HG02885 (cell line): ENCODE data around the gene TASOR2.
A peak's percentile ranks its signal among the peaks of the same experiment; 100 is the strongest.

Experiments
- ATAC-seq: cut with Tn5 transposase; IDR thresholded peaks from one replicate; pipeline ENCODE4 v1.9.1; 2021; ENCODE audit warnings: mild to moderate bottlenecking; ENCODE audit not compliant: unreplicated experiment, poor library complexity

TASOR2 gene

GRCh38 chr10:5654218-5654755 lies 30.4 kb upstream of the TASOR2 start:
- no peak for ATAC-seq

- ATAC-seq, result no peak
Measured at GRCh38 chr10:5655121-5655520, 29.5 kb upstream of the TASOR2 start.

GRCh38 chr10:5656737-5657579 lies 27.7 kb upstream of the TASOR2 start:
- ATAC-seq, result no peak

GRCh38 chr10:5658871-5659618 lies 25.6 kb upstream of the TASOR2 start:
- ATAC-seq, result no peak

GRCh38 chr10:5659702-5660528 lies 24.7 kb upstream of the TASOR2 start:
- peak; percentile 72 for ATAC-seq

- ATAC-seq, result no peak
Measured at GRCh38 chr10:5661043-5661442, 23.6 kb upstream of the TASOR2 start.

- ATAC-seq, result no peak
Measured at GRCh38 chr10:5662708-5663579, 21.7 kb upstream of the TASOR2 start.

GRCh38 chr10:5663692-5664427 lies 20.8 kb upstream of the TASOR2 start:
- no peak for ATAC-seq

GRCh38 chr10:5665373-5666007 lies 19.1 kb upstream of the TASOR2 start:
- ATAC-seq, result no peak

- peak; percentile 75 for ATAC-seq
Measured at GRCh38 chr10:5666008-5666840, 18.4 kb upstream of the TASOR2 start, which contains the start of gene ASB13. TSS of gene ASB13 (minus strand) at chr10:5666595. CDS start at chr10:5666551, 44 bp downstream.

- ATAC-seq, result peak; percentile 3
Measured at GRCh38 chr10:5666841-5667630, 17.6 kb upstream of the TASOR2 start.

GRCh38 chr10:5668429-5668828 lies 16.2 kb upstream of the TASOR2 start:
- no peak for ATAC-seq

GRCh38 chr10:5669604-5670003 lies 15.0 kb upstream of the TASOR2 start:
- no peak for ATAC-seq

GRCh38 chr10:5670662-5671375 lies 13.8 kb upstream of the TASOR2 start:
- no peak for ATAC-seq

- no peak for ATAC-seq
Measured at GRCh38 chr10:5678397-5679036, 6.1 kb upstream of the TASOR2 start.

- no peak for ATAC-seq
Measured at GRCh38 chr10:5679037-5679435, 5.6 kb upstream of the TASOR2 start.
